H1 (cell line): ENCODE results near the gene ATAD5. TPM values are rescaled to one million over a fixed set of nuclear protein-coding genes. Genes with fewer than 3 reads are reported as not detected.

Experiments used
- POLR2AphosphoS5 ChIP-seq: IDR thresholded peaks from 2 replicates; pipeline ENCODE4 v1.6.1; 2011; ENCODE audit warnings: low read depth, low read length
- SIN3A ChIP-seq, 2 experiments: IDR thresholded peaks in 1 of 2; conservative IDR thresholded peaks in 1 of 2; 2 replicates each; pipeline ENCODE4 v1.6.1; 2011 to 2012; ENCODE audit warnings: low read length in 2 of 2, improper control_type of control experiment in 1 of 2, low read depth in 1 of 2, mild to moderate bottlenecking in 1 of 2
- polyA plus RNA-seq, 7 experiments: library from polyadenylated mRNA; depleted of rRNA in 3 of 7; stranded (reverse) in 5 of 7; unstranded in 2 of 7; fragments of >200 nt in 5 of 7; fragments of 200-250 nt in 2 of 7; gene quantifications; 1 replicate in 5 of 7; 2 replicates in 1 of 7; 4 replicates in 1 of 7; pipeline versions ENCODE4 v1.2.1 to v1.2.3, GENCODE V29; 2011 to 2013; ENCODE audit warnings: missing spikeins in 2 of 7, mixed read lengths in 2 of 7
- total RNA-seq: library from RNA; stranded (reverse); fragmentation: NEBNext Ultra II Directional; extraction: Animal tissue kit (Norgen Biotek cat#: 25700); gene quantifications from 2 replicates; pipeline ENCODE4 v1.2.1, GENCODE V29; 2021

Gene ATAD5
- total and polyA plus RNA-seq, 2 of the 8 experiments (the other 6 are each of a cell fraction or from before 2014, with no cell fraction given), result 3.5 to 30.0 TPM

- no peak for TF ChIP-seq POLR2AphosphoS5
- TF ChIP-seq SIN3A (conservative IDR thresholded peaks at IDR 0.05 in 1 of 2, IDR thresholded peaks at IDR 0.05 in 1 of 2; ENCODE audit: low read depth in 1 of 2, low read length in 2 of 2), result no peak
Measured at GRCh38 chr17:30807896-30808295, 23.9 kb upstream of the ATAD5 start (continued).
